Measurements from ENCODE around the gene TCF7L1. TPM values are rescaled to one million over a fixed set of nuclear protein-coding genes. Genes with fewer than 3 reads are reported as not detected.

The TCF7L1 gene
- total and polyA plus RNA-seq, 2 of the 13 experiments (the other 11 are each of a cell fraction or from before 2014, with no cell fraction given), result 0.04 to 0.15 TPM

DNA sequence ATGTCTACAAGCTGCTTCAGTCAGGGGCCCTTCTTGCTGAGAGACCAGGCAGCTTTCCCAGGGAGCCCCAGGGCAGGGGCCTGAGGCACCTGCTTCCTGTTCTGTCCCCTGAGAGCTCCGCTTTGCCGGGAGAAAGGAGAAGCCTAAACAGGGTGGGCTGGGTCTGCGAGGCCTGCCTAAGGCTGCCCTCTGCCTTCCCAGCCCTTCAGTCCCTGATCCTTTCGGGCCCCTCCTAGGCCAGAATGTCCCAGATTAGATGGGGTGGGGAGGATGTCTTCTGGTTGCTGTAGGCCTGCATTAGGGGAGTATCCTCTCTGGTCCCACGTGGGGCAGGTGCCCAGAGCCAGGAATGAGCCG lies 122.2 kb downstream of the TCF7L1 start:
- peaks cover 1 to 60% of the 10 kb centered on the region in 2 experiments; a peak in 4 of 5 replicates for H3K27me3 ChIP-seq (ENCODE audit: control insufficient read depth in 1 of 2, insufficient read depth in 2 of 2, low read length in 2 of 2)
- no peak overlapping the region for H2AFZ ChIP-seq (ENCODE audit: low read length)
- ATAC-seq (peak; percentile 18), DNase-seq (ENCODE audit: low spot score) (no peak), FAIRE-seq (no peak)
- ChIA-PET CTCF (ENCODE audit: low intra/inter-chr PET ratio, low total read pairs) (no interaction called here), POLR2A (no interaction called here)
- H3K4me1 ChIP-seq (ENCODE audit: insufficient read depth, low read length), result peaks cover 27% of the 10 kb centered on the region
- 26% methylated on average over 5 of the region's 6 CpGs for WGBS (ENCODE audit: low lambda C conversion rate)
- H3K4me2 ChIP-seq (ENCODE audit: low read depth, low read length), result peak overlapping the region; percentile 81; the same call in 1 of the 2 replicates
- no peak overlapping the region for H3K9ac ChIP-seq (ENCODE audit: insufficient read depth, low read depth, low read length)
- H3K36me3 ChIP-seq (replicated peaks in 1 of 2; ENCODE audit: control insufficient read depth in 1 of 2, insufficient read depth in 2 of 2, low read length in 2 of 2), result no peaks in the 10 kb centered on the region
- no TSS peak for BruUV-seq (replicated peaks)
- H3K79me2 ChIP-seq (ENCODE audit: insufficient read depth, low read length), result no peaks in the 10 kb centered on the region
- in situ Hi-C loops (cut with HindIII; ENCODE audit: extremely low pct_ligation_motif_present, low pct_unique_long_range_greater_than_20kb), result no loop called here
- no peaks in the 10 kb centered on the region for H4K20me1 ChIP-seq (ENCODE audit: insufficient read depth, low read length)
- intact Hi-C loops (cut with micrococcal nuclease; ENCODE audit: unreplicated experiment), result no loop called here
- H3K4me3 ChIP-seq (replicated peaks in 1 of 3; ENCODE audit: insufficient read depth in 1 of 3, low read depth in 2 of 3, low read length in 3 of 3), result 0 out of 6 replicates have a peak overlapping the region, but pooled peaks of 1 of the 3 experiments have one; percentile 59
- no peak overlapping the region for H3K27ac ChIP-seq (ENCODE audit: extremely low read length, insufficient read depth, low read length)
- TF ChIP-seq, protein P1, sequence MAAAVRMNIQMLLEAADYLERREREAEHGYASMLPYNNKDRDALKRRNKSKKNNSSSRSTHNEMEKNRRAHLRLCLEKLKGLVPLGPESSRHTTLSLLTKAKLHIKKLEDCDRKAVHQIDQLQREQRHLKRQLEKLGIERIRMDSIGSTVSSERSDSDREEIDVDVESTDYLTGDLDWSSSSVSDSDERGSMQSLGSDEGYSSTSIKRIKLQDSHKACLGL (CRISPR knock-in tag; IDR thresholded peaks at IDR 0.05), result 0 out of 2 replicates have a peak, but pooled peaks have one; percentile 10
- TF ChIP-seq, protein P2, sequence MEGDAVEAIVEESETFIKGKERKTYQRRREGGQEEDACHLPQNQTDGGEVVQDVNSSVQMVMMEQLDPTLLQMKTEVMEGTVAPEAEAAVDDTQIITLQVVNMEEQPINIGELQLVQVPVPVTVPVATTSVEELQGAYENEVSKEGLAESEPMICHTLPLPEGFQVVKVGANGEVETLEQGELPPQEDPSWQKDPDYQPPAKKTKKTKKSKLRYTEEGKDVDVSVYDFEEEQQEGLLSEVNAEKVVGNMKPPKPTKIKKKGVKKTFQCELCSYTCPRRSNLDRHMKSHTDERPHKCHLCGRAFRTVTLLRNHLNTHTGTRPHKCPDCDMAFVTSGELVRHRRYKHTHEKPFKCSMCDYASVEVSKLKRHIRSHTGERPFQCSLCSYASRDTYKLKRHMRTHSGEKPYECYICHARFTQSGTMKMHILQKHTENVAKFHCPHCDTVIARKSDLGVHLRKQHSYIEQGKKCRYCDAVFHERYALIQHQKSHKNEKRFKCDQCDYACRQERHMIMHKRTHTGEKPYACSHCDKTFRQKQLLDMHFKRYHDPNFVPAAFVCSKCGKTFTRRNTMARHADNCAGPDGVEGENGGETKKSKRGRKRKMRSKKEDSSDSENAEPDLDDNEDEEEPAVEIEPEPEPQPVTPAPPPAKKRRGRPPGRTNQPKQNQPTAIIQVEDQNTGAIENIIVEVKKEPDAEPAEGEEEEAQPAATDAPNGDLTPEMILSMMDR (CRISPR knock-in tag; IDR thresholded peaks at IDR 0.05), result no peak
- H3K9me3 ChIP-seq (ENCODE audit: low read length), result no peaks in the 10 kb centered on the region

DNA sequence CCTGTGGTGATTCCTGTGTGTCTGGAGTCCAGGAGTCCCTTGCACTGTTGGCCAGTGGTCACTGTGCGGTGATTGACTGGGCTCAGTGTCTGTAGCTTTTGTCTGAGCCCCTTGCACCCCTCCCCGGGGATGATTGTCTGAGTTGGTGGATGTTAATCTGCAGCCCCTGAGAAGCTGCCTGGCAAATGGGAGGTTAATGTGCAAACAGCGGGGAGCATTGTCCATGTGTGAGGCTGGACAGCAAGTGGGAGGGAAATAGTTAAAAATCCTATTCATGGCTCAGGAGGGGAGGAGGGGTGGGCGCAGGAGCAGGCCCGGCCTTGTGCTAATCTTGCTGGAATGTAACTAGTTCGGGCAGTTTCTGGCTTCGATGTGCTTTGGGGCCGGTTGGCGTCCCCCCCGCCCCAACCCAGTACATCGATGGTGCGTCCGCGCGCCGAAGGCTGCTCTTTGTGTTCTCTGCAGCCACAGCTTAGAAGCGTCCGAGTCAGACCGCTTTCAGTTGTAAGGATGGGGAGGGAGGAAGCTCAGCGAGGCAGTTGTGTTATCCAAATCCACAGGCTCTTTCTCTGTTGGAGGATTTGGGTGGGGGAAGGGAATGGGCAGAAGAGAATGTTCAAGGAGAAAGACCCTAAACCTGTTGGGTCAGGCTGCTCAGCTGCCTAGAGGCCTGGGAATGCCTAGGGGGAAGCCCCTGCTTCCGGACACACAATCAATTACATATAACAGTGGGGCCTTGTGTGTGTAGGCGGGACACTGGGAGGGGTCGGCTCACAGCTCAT lies 122.8 kb downstream of the TCF7L1 start:
- peak overlapping the region; percentile 81 for H3K4me2 ChIP-seq (ENCODE audit: low read depth, low read length)
- WGBS (ENCODE audit: low lambda C conversion rate), result 3% methylated on average over 20 of the region's 23 CpGs
- FAIRE-seq, result peak; percentile 67
- TF ChIP-seq ZMYM3 (CRISPR knock-in tag; IDR thresholded peaks at IDR 0.05) (0 out of 2 replicates have a peak, but pooled peaks have one; percentile 21), ZNF138 (CRISPR knock-in tag; IDR thresholded peaks at IDR 0.05; ENCODE audit: low read depth) (no peak), SMARCC2 (IDR thresholded peaks at IDR 0.05) (no peak), ELF4 (CRISPR knock-in tag; IDR thresholded peaks at IDR 0.05; ENCODE audit: borderline replicate concordance) (no peak), SP5 (CRISPR knock-in tag; IDR thresholded peaks at IDR 0.05; ENCODE audit: borderline replicate concordance, low read depth) (peak; percentile 49), ZSCAN20 (CRISPR knock-in tag; IDR thresholded peaks at IDR 0.05; ENCODE audit: borderline replicate concordance) (no peak), ZNF326 (CRISPR knock-in tag; IDR thresholded peaks at IDR 0.05; ENCODE audit: borderline replicate concordance) (no peak), ZNF598 (CRISPR knock-in tag; IDR thresholded peaks at IDR 0.05; ENCODE audit: borderline replicate concordance) (no peak), SOX6 (IDR thresholded peaks at IDR 0.05) (no peak), SOX6 (CRISPR knock-in tag; IDR thresholded peaks at IDR 0.05) (peak; percentile 37; the same call in 1 of the 2 replicates), FOXA1 (IDR thresholded peaks at IDR 0.05) (no peak), FOXA1 (CRISPR knock-in tag; IDR thresholded peaks at IDR 0.05) (no peak), XRCC5 (optimal IDR thresholded peaks at IDR 0.05; ENCODE audit: low read length) (peak; percentile 29), MTA1 (CRISPR knock-in tag; IDR thresholded peaks at IDR 0.05; ENCODE audit: borderline replicate concordance) (peak; percentile 34; the same call in 1 of the 2 replicates), ZNF652 (CRISPR knock-in tag; IDR thresholded peaks at IDR 0.05; ENCODE audit: borderline replicate concordance, low read depth) (peak; percentile 94)

More for the DNA sequence above, 122.8 kb downstream of the TCF7L1 start:
- H3K36me3 ChIP-seq (replicated peaks in 1 of 2; ENCODE audit: control insufficient read depth in 1 of 2, insufficient read depth in 2 of 2, low read length in 2 of 2), result no peaks in the 10 kb centered on the region
- no peaks in the 10 kb centered on the region for H3K9me3 ChIP-seq (ENCODE audit: low read length)
- H2AFZ ChIP-seq (ENCODE audit: low read length), result peak overlapping the region; percentile 33
- POLR2A ChIA-PET, result no interaction called here
- H3K27ac ChIP-seq (ENCODE audit: extremely low read length, insufficient read depth, low read length), result no peak overlapping the region
- ATAC-seq, result peak; percentile 79
- DNase-seq (ENCODE audit: low spot score), result peak; percentile 58
- intact Hi-C loops (cut with micrococcal nuclease; ENCODE audit: unreplicated experiment) (no loop called here), in situ Hi-C loops (cut with HindIII; ENCODE audit: extremely low pct_ligation_motif_present, low pct_unique_long_range_greater_than_20kb) (no loop called here)
- H3K4me1 ChIP-seq (ENCODE audit: insufficient read depth, low read length), result peaks cover 27% of the 10 kb centered on the region
- H3K9ac ChIP-seq (ENCODE audit: insufficient read depth, low read depth, low read length), result no peak overlapping the region
- no peaks in the 10 kb centered on the region for H3K79me2 ChIP-seq (ENCODE audit: insufficient read depth, low read length)
- no TSS peak for BruUV-seq (replicated peaks)
- peak overlapping the region; percentile 9 to 59 (median 24); a peak in 3 of 6 replicates for H3K4me3 ChIP-seq (replicated peaks in 1 of 3; ENCODE audit: insufficient read depth in 1 of 3, low read depth in 2 of 3, low read length in 3 of 3)
- H4K20me1 ChIP-seq (ENCODE audit: insufficient read depth, low read length), result no peaks in the 10 kb centered on the region
- peaks cover 1 to 57% of the 10 kb centered on the region in 2 experiments; a peak in 4 of 5 replicates for H3K27me3 ChIP-seq (ENCODE audit: control insufficient read depth in 1 of 2, insufficient read depth in 2 of 2, low read length in 2 of 2)
- CTCF ChIA-PET (ENCODE audit: low intra/inter-chr PET ratio, low total read pairs), result no interaction called here

Measured in HepG2 (cell line).